OCI-LY1 (cell line): Measurements from ENCODE around the gene ALDH3A1.

Experiments
- H2AFZ ChIP-seq: fragments of 200-600 bp; sonication (generic), shearing (Covaris generic); 2 replicates; pipeline ENCODE4 v1.6.0; 2014; ENCODE audit warnings: antibody characterized with exemption, mild to moderate bottlenecking, low read length
- H3F3A ChIP-seq: fragments of 200-600 bp; sonication (generic), shearing (Covaris generic); 2 replicates; pipeline ENCODE4 v1.6.0; 2014; ENCODE audit warnings: mild to moderate bottlenecking, antibody characterized with exemption, low read length, moderate library complexity; ENCODE audit not compliant: insufficient read depth
- H3K27ac ChIP-seq: fragments of 200-600 bp; sonication (generic); 2 replicates; pipeline ENCODE4 v1.5.1; 2014; ENCODE audit warnings: low read length, mixed run types, mild to moderate bottlenecking, low read depth; ENCODE audit not compliant: poor library complexity, severe bottlenecking
- H3K27me3 ChIP-seq: fragments of 200-600 bp; sonication (generic); 2 replicates; pipeline ENCODE4 v1.6.0; 2014; ENCODE audit warnings: antibody characterized with exemption, mild to moderate bottlenecking, low read length, moderate library complexity; ENCODE audit not compliant: insufficient read depth
- H3K36me3 ChIP-seq: fragments of 200-600 bp; sonication (generic); 2 replicates; pipeline ENCODE4 v1.6.1; 2014; ENCODE audit warnings: mild to moderate bottlenecking, antibody characterized with exemption, low read length, moderate library complexity, mixed read lengths; ENCODE audit not compliant: insufficient read depth
- H3K4me1 ChIP-seq: fragments of 200-600 bp; sonication (generic); 2 replicates; pipeline ENCODE4 v1.5.1; 2014; ENCODE audit warnings: mild to moderate bottlenecking, low read length, moderate library complexity; ENCODE audit not compliant: insufficient read depth, severe bottlenecking
- H3K4me2 ChIP-seq: fragments of 200-600 bp; sonication (generic), shearing (Covaris generic); 2 replicates; pipeline ENCODE4 v1.6.1; 2014; ENCODE audit warnings: low read length
- H3K4me3 ChIP-seq: fragments of 200-600 bp; sonication (generic); 2 replicates; pipeline ENCODE4 v1.5.1; 2014; ENCODE audit warnings: low read length, low read depth, mild to moderate bottlenecking, mixed read lengths; ENCODE audit not compliant: poor library complexity, severe bottlenecking
- H3K79me2 ChIP-seq: fragments of 200-600 bp; shearing (Covaris generic); 2 replicates; pipeline ENCODE4 v1.6.1; 2016; ENCODE audit warnings: mixed run types, low read length, mixed read lengths; ENCODE audit not compliant: insufficient read depth
- H3K9ac ChIP-seq: fragments of 200-600 bp; sonication (generic), shearing (Covaris generic); 2 replicates; pipeline ENCODE4 v1.6.1; 2014; ENCODE audit warnings: mild to moderate bottlenecking, low read length, mixed read lengths
- H3K9me2 ChIP-seq: fragments of 200-600 bp; sonication (generic), shearing (Covaris generic); 2 replicates; pipeline ENCODE4 v1.6.1; 2014; ENCODE audit warnings: low read depth, mild to moderate bottlenecking, low read length, mixed read lengths
- H3K9me3 ChIP-seq: fragments of 200-600 bp; shearing (Covaris generic); 2 replicates; pipeline ENCODE4 v1.6.1; 2014; ENCODE audit warnings: low read length, mixed read lengths
- H4K20me1 ChIP-seq: fragments of 200-600 bp; sonication (generic), shearing (Covaris generic); 2 replicates; pipeline ENCODE4 v1.6.0; 2016; ENCODE audit warnings: mild to moderate bottlenecking, low read length; ENCODE audit not compliant: insufficient read depth
- CTCF ChIP-seq: fragments of 200-600 bp; sonication (generic), shearing (Covaris generic); IDR thresholded peaks from 2 replicates; pipeline ENCODE4 v1.5.1; 2017; ENCODE audit warnings: mild to moderate bottlenecking, antibody characterized with exemption, low read length, moderate library complexity, mixed read lengths
- EZH2 ChIP-seq: fragments of 200-600 bp; sonication (generic), shearing (Covaris generic); IDR thresholded peaks from 2 replicates; pipeline ENCODE4 v1.8.0; 2017; ENCODE audit warnings: borderline replicate concordance, mixed run types, mild to moderate bottlenecking, antibody characterized with exemption, low read length, moderate library complexity, mixed read lengths

ALDH3A1 gene

GRCh38 chr17:19706791-19707727, 41.0 kb downstream of the ALDH3A1 start:
- no peak overlapping the region for H3K27ac ChIP-seq
- TF ChIP-seq EZH2 (no peak), CTCF (no peak)
- H3K4me1 ChIP-seq, result no peaks in the 10 kb centered on the region
- no peak overlapping the region for H3K4me2 ChIP-seq
- no peaks in the 10 kb centered on the region for H3K9me2 ChIP-seq
- no peak overlapping the region for H3K9ac ChIP-seq
- no peaks in the 10 kb centered on the region for H3F3A ChIP-seq
- no peak overlapping the region for H3K4me3 ChIP-seq
- H3K79me2 ChIP-seq, result no peaks in the 10 kb centered on the region
- H3K36me3 ChIP-seq, result no peaks in the 10 kb centered on the region
- no peaks in the 10 kb centered on the region; the same call in 1 of the 2 replicates for H3K27me3 ChIP-seq
- no peak overlapping the region for H2AFZ ChIP-seq
- H3K9me3 ChIP-seq, result no peaks in the 10 kb centered on the region
- no peaks in the 10 kb centered on the region for H4K20me1 ChIP-seq

GRCh38 chr17:19705771-19706770, 42.0 kb downstream of the ALDH3A1 start:
- Histone ChIP-seq H3K36me3 (no peaks in the 10 kb centered on the region), H3F3A (no peaks in the 10 kb centered on the region), H4K20me1 (no peaks in the 10 kb centered on the region), H3K4me2 (no peak overlapping the region), H3K9me2 (no peaks in the 10 kb centered on the region), H3K9ac (no peak overlapping the region), H3K9me3 (no peaks in the 10 kb centered on the region), H3K79me2 (no peaks in the 10 kb centered on the region), H2AFZ (no peak overlapping the region), H3K4me1 (no peaks in the 10 kb centered on the region), H3K27me3 (no peaks in the 10 kb centered on the region; the same call in 1 of the 2 replicates), H3K27ac (no peak overlapping the region), H3K4me3 (no peak overlapping the region)
- no peak for TF ChIP-seq EZH2
- TF ChIP-seq CTCF, result no peak

- Histone ChIP-seq H4K20me1 (no peaks in the 10 kb centered on the region), H3K36me3 (no peaks in the 10 kb centered on the region), H3K27ac (no peak overlapping the region), H3K4me1 (no peaks in the 10 kb centered on the region), H3K27me3 (no peaks in the 10 kb centered on the region; the same call in 1 of the 2 replicates), H3K9me3 (no peaks in the 10 kb centered on the region), H3K4me3 (no peak overlapping the region), H3K4me2 (no peak overlapping the region), H3F3A (no peaks in the 10 kb centered on the region), H3K9ac (no peak overlapping the region), H2AFZ (no peak overlapping the region), H3K9me2 (no peaks in the 10 kb centered on the region), H3K79me2 (no peaks in the 10 kb centered on the region)
- no peak for TF ChIP-seq EZH2
- no peak for TF ChIP-seq CTCF
These were observed 42.9 kb downstream of the ALDH3A1 start for GRCh38 chr17:19705201-19705600.
